Measurements from ENCODE around the gene GLRX.

- no peak for TF ChIP-seq POLR2AphosphoS5 (IDR thresholded peaks at IDR 0.05; ENCODE audit: borderline replicate concordance, low read depth, low read length)
- TF ChIP-seq EZH2 (IDR thresholded peaks at IDR 0.05) = no peak
Observed at GRCh38 chr5:95809414-95809960, 13.0 kb downstream of the GLRX start.

Data from SK-N-MC (cell line).